OCI-LY3 (cell line): ENCODE results near the gene RNF145.

ENCODE experiments used
- EZH2phosphoT487 ChIP-seq: fragments of 200-600 bp; shearing (Covaris generic); IDR thresholded peaks from 2 replicates; pipeline ENCODE4 v1.6.1; 2018; ENCODE audit warnings: antibody characterized with exemption, mixed run types, low read depth
- TF ChIP-seq, protein P1 (sequence below): fragments of 200-600, 300-600 bp; sonication (generic); IDR thresholded peaks from 2 replicates; pipeline ENCODE4 v1.5.1; 2014; ENCODE audit warnings: antibody characterized with exemption, low read length, low read depth

- TF ChIP-seq, protein P1, sequence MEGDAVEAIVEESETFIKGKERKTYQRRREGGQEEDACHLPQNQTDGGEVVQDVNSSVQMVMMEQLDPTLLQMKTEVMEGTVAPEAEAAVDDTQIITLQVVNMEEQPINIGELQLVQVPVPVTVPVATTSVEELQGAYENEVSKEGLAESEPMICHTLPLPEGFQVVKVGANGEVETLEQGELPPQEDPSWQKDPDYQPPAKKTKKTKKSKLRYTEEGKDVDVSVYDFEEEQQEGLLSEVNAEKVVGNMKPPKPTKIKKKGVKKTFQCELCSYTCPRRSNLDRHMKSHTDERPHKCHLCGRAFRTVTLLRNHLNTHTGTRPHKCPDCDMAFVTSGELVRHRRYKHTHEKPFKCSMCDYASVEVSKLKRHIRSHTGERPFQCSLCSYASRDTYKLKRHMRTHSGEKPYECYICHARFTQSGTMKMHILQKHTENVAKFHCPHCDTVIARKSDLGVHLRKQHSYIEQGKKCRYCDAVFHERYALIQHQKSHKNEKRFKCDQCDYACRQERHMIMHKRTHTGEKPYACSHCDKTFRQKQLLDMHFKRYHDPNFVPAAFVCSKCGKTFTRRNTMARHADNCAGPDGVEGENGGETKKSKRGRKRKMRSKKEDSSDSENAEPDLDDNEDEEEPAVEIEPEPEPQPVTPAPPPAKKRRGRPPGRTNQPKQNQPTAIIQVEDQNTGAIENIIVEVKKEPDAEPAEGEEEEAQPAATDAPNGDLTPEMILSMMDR: no peak
- TF ChIP-seq EZH2phosphoT487: no peak
Observed at GRCh38 chr5:159182691-159183090, 26.7 kb downstream of the RNF145 start.
